HepG2 (cell line): ENCODE data around the gene UBE2M. TPM values are rescaled to one million over a fixed set of nuclear protein-coding genes. Genes with fewer than 3 reads are reported as not detected.

ENCODE experiments used
- CENPX ChIP-seq: sonication (generic); formaldehyde crosslinking; IDR thresholded peaks from 2 replicates; pipeline ENCODE4 v1.9.0; 2021; ENCODE audit warnings: mild to moderate bottlenecking, missing genetic modification reagents, moderate library complexity
- HOXA3 ChIP-seq: sonication (generic); formaldehyde crosslinking; IDR thresholded peaks from 2 replicates; pipeline ENCODE4 v1.5.0; 2020; ENCODE audit warnings: missing genetic modification reagents
- HOXA7 ChIP-seq: sonication (generic); formaldehyde crosslinking; IDR thresholded peaks from 2 replicates; pipeline ENCODE4 v1.8.1; 2022; ENCODE audit warnings: mild to moderate bottlenecking, missing genetic modification reagents, moderate library complexity
- PHF20 ChIP-seq: sonication (generic); formaldehyde crosslinking; IDR thresholded peaks from 2 replicates; pipeline ENCODE4 v1.5.0; 2020; ENCODE audit warnings: mild to moderate bottlenecking, missing genetic modification reagents
- POGZ ChIP-seq: sonication (generic); formaldehyde crosslinking; IDR thresholded peaks from 2 replicates; pipeline ENCODE4 v1.4.0; 2020; ENCODE audit warnings: mild to moderate bottlenecking, missing genetic modification reagents
- SKI ChIP-seq: fragments of 450-650 bp; IDR thresholded peaks from one replicate; pipeline ENCODE4 v1.6.1; 2018; ENCODE audit warnings: mild to moderate bottlenecking; ENCODE audit not compliant: partially characterized antibody
- ZBTB3 ChIP-seq: sonication (generic); formaldehyde crosslinking; IDR thresholded peaks from 2 replicates; pipeline ENCODE4 v1.4.0; 2020; ENCODE audit warnings: low read depth, mild to moderate bottlenecking, moderate library complexity, missing genetic modification reagents, borderline replicate concordance
- ZKSCAN8 ChIP-seq: IDR thresholded peaks from 2 replicates; pipeline ENCODE4 v1.6.1; 2016; ENCODE audit warnings: borderline replicate concordance, missing genetic modification reagents, missing compliant biosample characterization
- ZNF354B ChIP-seq: sonication (generic); formaldehyde crosslinking; IDR thresholded peaks from 2 replicates; pipeline ENCODE4 v1.8.0; 2022; ENCODE audit warnings: mild to moderate bottlenecking, missing genetic modification reagents
- ZNF577 ChIP-seq: sonication (generic); formaldehyde crosslinking; IDR thresholded peaks from 2 replicates; pipeline ENCODE4 v1.4.0; 2020; ENCODE audit warnings: mild to moderate bottlenecking, low read depth, missing genetic modification reagents, borderline replicate concordance
- polyA plus RNA-seq, 8 experiments: library from polyadenylated mRNA; depleted of rRNA in 3 of 8; stranded (reverse) in 7 of 8; unstranded in 1 of 8; fragments of >200 nt; fragmentation: Illumina TruSeq in 4 of 8; extraction: Trizol in 4 of 8; gene quantifications; 2 replicates each; pipeline versions ENCODE4 v1.2.1 to v1.2.3, GENCODE V29; 2011 to 2016; ENCODE audit warnings: low read depth in 4 of 8, missing spikeins in 1 of 8, mixed read lengths in 1 of 8; ENCODE audit not compliant: insufficient read depth in 1 of 8
- total RNA-seq, 5 experiments: library from RNA; depleted of rRNA; stranded (reverse); fragments of >200 nt; fragmentation: Illumina TruSeq; extraction: Trizol; gene quantifications; 2 replicates each; pipeline ENCODE4 v1.2.3, GENCODE V29; 2016; ENCODE audit warnings: low read depth in 1 of 5
- TF ChIP-seq, protein P1 (sequence below): sonication (generic); formaldehyde crosslinking; IDR thresholded peaks from 2 replicates; pipeline ENCODE4 v1.5.1; 2020; ENCODE audit warnings: missing genetic modification reagents, mild to moderate bottlenecking, borderline replicate concordance
- TF ChIP-seq, protein P2 (sequence below): sonication (generic); formaldehyde crosslinking; conservative IDR thresholded peaks from 2 replicates; pipeline ENCODE4 v1.4.0; 2020; ENCODE audit warnings: mild to moderate bottlenecking, missing genetic modification reagents, moderate library complexity
- TF ChIP-seq, protein P3 (sequence below): sonication (generic); formaldehyde crosslinking; IDR thresholded peaks from 2 replicates; pipeline ENCODE4 v1.4.0; 2020; ENCODE audit warnings: missing genetic modification reagents
- TF ChIP-seq, protein P4 (sequence below): sonication (generic); formaldehyde crosslinking; conservative IDR thresholded peaks from 2 replicates; pipeline ENCODE4 v1.5.0; 2020; ENCODE audit warnings: missing genetic modification reagents

UBE2M gene
- total and polyA plus RNA-seq, 2 of the 13 experiments (the other 11 are each of a cell fraction or from before 2014, with no cell fraction given), result 36.2 to 50.3 TPM

DNA sequence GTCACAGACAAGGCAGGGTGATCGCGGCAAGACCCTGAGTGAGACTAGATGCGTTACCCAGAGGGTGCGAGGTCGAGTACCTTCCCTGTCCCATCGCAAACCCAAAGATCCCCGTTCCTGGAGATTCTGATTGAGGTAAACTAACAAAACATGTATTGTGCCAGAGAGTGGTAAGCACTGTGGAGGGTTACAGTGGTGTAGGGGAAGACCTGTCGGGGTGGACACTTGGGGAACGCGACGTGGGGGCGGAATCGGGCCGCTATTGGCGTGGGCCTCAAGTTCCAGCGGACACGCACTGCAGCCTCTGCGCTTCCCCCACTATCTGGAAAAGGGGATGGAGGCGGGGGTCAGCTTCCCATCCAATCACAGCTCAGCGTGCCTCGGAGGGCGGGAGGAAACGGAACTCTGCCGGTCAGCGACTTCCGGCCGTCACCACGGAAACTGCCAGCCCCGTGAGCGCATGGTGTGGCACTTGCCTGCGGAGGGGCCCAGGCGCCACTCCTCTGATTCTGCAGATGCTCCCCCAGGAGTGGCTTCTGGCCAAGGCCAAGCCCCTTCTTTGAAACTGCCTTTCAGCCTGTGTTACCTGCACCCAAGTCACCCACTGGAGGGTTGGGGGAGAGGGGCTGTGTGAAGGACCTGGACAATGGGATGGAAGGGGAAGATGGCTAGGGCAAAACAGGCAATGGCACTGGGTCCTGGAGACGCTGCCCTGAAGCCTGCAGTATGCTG is 1.0 kb upstream of the UBE2M start (continued):
- TF ChIP-seq, protein P1, sequence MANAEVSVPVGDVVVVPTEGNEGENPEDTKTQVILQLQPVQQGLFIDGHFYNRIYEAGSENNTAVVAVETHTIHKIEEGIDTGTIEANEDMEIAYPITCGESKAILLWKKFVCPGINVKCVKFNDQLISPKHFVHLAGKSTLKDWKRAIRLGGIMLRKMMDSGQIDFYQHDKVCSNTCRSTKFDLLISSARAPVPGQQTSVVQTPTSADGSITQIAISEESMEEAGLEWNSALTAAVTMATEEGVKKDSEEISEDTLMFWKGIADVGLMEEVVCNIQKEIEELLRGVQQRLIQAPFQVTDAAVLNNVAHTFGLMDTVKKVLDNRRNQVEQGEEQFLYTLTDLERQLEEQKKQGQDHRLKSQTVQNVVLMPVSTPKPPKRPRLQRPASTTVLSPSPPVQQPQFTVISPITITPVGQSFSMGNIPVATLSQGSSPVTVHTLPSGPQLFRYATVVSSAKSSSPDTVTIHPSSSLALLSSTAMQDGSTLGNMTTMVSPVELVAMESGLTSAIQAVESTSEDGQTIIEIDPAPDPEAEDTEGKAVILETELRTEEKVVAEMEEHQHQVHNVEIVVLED (CRISPR knock-in tag), result peak; percentile 80
- TF ChIP-seq, protein P2, sequence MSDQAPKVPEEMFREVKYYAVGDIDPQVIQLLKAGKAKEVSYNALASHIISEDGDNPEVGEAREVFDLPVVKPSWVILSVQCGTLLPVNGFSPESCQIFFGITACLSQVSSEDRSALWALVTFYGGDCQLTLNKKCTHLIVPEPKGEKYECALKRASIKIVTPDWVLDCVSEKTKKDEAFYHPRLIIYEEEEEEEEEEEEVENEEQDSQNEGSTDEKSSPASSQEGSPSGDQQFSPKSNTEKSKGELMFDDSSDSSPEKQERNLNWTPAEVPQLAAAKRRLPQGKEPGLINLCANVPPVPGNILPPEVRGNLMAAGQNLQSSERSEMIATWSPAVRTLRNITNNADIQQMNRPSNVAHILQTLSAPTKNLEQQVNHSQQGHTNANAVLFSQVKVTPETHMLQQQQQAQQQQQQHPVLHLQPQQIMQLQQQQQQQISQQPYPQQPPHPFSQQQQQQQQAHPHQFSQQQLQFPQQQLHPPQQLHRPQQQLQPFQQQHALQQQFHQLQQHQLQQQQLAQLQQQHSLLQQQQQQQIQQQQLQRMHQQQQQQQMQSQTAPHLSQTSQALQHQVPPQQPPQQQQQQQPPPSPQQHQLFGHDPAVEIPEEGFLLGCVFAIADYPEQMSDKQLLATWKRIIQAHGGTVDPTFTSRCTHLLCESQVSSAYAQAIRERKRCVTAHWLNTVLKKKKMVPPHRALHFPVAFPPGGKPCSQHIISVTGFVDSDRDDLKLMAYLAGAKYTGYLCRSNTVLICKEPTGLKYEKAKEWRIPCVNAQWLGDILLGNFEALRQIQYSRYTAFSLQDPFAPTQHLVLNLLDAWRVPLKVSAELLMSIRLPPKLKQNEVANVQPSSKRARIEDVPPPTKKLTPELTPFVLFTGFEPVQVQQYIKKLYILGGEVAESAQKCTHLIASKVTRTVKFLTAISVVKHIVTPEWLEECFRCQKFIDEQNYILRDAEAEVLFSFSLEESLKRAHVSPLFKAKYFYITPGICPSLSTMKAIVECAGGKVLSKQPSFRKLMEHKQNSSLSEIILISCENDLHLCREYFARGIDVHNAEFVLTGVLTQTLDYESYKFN, result no peak; the same call in 1 of the 2 replicates
- no peak for TF ChIP-seq HOXA7 (CRISPR knock-in tag)
- no peak; the same call in 1 of the 2 replicates for TF ChIP-seq ZNF354B
- 0 out of 2 replicates have a peak, but pooled peaks have one; percentile 20 for TF ChIP-seq POGZ (CRISPR knock-in tag)
- TF ChIP-seq HOXA3, result peak; percentile 15; the same call in 1 of the 2 replicates
- no peak for TF ChIP-seq CENPX (CRISPR knock-in tag)
- TF ChIP-seq ZNF577 (CRISPR knock-in tag), result peak; percentile 82; the same call in 1 of the 2 replicates
- TF ChIP-seq, protein P3, sequence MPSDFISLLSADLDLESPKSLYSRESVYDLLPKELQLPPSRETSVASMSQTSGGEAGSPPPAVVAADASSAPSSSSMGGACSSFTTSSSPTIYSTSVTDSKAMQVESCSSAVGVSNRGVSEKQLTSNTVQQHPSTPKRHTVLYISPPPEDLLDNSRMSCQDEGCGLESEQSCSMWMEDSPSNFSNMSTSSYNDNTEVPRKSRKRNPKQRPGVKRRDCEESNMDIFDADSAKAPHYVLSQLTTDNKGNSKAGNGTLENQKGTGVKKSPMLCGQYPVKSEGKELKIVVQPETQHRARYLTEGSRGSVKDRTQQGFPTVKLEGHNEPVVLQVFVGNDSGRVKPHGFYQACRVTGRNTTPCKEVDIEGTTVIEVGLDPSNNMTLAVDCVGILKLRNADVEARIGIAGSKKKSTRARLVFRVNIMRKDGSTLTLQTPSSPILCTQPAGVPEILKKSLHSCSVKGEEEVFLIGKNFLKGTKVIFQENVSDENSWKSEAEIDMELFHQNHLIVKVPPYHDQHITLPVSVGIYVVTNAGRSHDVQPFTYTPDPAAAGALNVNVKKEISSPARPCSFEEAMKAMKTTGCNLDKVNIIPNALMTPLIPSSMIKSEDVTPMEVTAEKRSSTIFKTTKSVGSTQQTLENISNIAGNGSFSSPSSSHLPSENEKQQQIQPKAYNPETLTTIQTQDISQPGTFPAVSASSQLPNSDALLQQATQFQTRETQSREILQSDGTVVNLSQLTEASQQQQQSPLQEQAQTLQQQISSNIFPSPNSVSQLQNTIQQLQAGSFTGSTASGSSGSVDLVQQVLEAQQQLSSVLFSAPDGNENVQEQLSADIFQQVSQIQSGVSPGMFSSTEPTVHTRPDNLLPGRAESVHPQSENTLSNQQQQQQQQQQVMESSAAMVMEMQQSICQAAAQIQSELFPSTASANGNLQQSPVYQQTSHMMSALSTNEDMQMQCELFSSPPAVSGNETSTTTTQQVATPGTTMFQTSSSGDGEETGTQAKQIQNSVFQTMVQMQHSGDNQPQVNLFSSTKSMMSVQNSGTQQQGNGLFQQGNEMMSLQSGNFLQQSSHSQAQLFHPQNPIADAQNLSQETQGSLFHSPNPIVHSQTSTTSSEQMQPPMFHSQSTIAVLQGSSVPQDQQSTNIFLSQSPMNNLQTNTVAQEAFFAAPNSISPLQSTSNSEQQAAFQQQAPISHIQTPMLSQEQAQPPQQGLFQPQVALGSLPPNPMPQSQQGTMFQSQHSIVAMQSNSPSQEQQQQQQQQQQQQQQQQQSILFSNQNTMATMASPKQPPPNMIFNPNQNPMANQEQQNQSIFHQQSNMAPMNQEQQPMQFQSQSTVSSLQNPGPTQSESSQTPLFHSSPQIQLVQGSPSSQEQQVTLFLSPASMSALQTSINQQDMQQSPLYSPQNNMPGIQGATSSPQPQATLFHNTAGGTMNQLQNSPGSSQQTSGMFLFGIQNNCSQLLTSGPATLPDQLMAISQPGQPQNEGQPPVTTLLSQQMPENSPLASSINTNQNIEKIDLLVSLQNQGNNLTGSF (CRISPR knock-in tag), result no peak
- TF ChIP-seq SKI, result no peak
- TF ChIP-seq PHF20 (CRISPR knock-in tag), result peak; percentile 73
- TF ChIP-seq, protein P4, sequence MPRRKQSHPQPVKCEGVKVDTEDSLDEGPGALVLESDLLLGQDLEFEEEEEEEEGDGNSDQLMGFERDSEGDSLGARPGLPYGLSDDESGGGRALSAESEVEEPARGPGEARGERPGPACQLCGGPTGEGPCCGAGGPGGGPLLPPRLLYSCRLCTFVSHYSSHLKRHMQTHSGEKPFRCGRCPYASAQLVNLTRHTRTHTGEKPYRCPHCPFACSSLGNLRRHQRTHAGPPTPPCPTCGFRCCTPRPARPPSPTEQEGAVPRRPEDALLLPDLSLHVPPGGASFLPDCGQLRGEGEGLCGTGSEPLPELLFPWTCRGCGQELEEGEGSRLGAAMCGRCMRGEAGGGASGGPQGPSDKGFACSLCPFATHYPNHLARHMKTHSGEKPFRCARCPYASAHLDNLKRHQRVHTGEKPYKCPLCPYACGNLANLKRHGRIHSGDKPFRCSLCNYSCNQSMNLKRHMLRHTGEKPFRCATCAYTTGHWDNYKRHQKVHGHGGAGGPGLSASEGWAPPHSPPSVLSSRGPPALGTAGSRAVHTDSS (CRISPR knock-in tag), result no peak
- 0 out of 2 replicates have a peak, but pooled peaks have one; percentile 22 for TF ChIP-seq ZKSCAN8
- no peak for TF ChIP-seq ZBTB3
